HCT116 (cell line): ENCODE measurements around the gene GPX4. TPM values are rescaled to one million over a fixed set of nuclear protein-coding genes. Genes with fewer than 3 reads are reported as not detected.

ENCODE experiments used
- ATAC-seq: fragments of 200-7000 bp; cut with Tn5 transposase; 2 replicates; pipeline ENCODE4 v1.9.1; 2020; ENCODE audit warnings: mild to moderate bottlenecking, moderate library complexity
- BruUV-seq: library from RNA; stranded (reverse); fragments of 400-500 nt; replicated peaks from 2 replicates; lab custom pipeline; 2021; lab: Mats Ljungman, UMichigan
- CTCF ChIA-PET: fragments of 300-600 bp; sonication (Branson Sonifier 250); formaldehyde crosslinking; loops from one replicate; lab custom pipeline; 2021; ENCODE audit warnings: antibody characterized with exemption; lab: Charles Lee
- POLR2A ChIA-PET: fragments of 300-600, 350-600 bp; sonication (Branson Sonifier 250); formaldehyde crosslinking; loops from one replicate; lab custom pipeline; 2021; ENCODE audit warnings: antibody characterized with exemption; lab: Charles Lee
- RAD21 ChIA-PET, 2 experiments: fragments of 300-600 bp; sonication (Branson Sonifier 250); formaldehyde crosslinking; loops; one replicate each; lab custom pipeline; 2023; ENCODE audit warnings: low total read pairs in 2 of 2; ENCODE audit not compliant: uncharacterized antibody in 2 of 2, unreplicated experiment in 2 of 2, low non-redundant PET in 1 of 2; lab: Charles Lee
- DNase-seq: peaks from one replicate; pipeline ENCODE4 v3.0.0-alpha.2; 2010; ENCODE audit warnings: low read depth, low spot score
- H2AFZ ChIP-seq: fragments of 200-600 bp; shearing (Covaris generic), sonication (generic); 2 replicates; pipeline ENCODE4 v1.6.1; 2017; ENCODE audit warnings: low read depth, mixed run types, mixed read lengths, antibody characterized with exemption, low read length; ENCODE audit not compliant: poor library complexity, severe bottlenecking
- H3K27ac ChIP-seq: 2 replicates; pipeline ENCODE4 v1.5.1; 2012; ENCODE audit warnings: low read depth, low read length
- H3K27me3 ChIP-seq: fragments of 200-600 bp; sonication (generic); 2 replicates; pipeline ENCODE4 v1.6.1; 2016; ENCODE audit warnings: mixed run types, low read length, mixed read lengths; ENCODE audit not compliant: insufficient read depth
- H3K36me3 ChIP-seq, 2 experiments: fragments of 200-500 bp in 1 of 2; fragments of 200-600 bp in 1 of 2; sonication (Bioruptor generic) in 1 of 2; sonication (generic) in 1 of 2; 2 replicates each; pipeline versions ENCODE4 v1.5.1 to v1.6.1; 2014 to 2016; ENCODE audit warnings: low read length in 2 of 2, inconsistent platforms in 1 of 2, mixed read lengths in 1 of 2, mixed run types in 1 of 2; ENCODE audit not compliant: insufficient read depth in 2 of 2, control insufficient read depth in 1 of 2
- H3K4me1 ChIP-seq, 2 experiments: fragments of 200-600 bp in 1 of 2; sonication (generic) in 1 of 2; 2 replicates each; pipeline versions ENCODE4 v1.5.1 to v1.6.1; 2012 to 2017; ENCODE audit warnings: low read length in 2 of 2, inconsistent platforms in 1 of 2, mild to moderate bottlenecking in 1 of 2, mixed read lengths in 1 of 2, mixed run types in 1 of 2, moderate library complexity in 1 of 2; ENCODE audit not compliant: insufficient read depth in 2 of 2, control insufficient read depth in 1 of 2
- H3K4me2 ChIP-seq: fragments of 200-600 bp; sonication (generic); 2 replicates; pipeline ENCODE4 v1.6.1; 2017; ENCODE audit warnings: mixed run types, low read length, mixed read lengths
- H3K4me3 ChIP-seq, 2 experiments: fragments of 200-600 bp in 1 of 2; sonication (generic) in 1 of 2; replicated peaks in 1 of 2; 2 replicates each; pipeline ENCODE4 v1.5.1; 2011 to 2016; ENCODE audit warnings: low read length in 2 of 2, control low read depth in 1 of 2, low read depth in 1 of 2, mild to moderate bottlenecking in 1 of 2, mixed read lengths in 1 of 2, mixed run types in 1 of 2
- H3K79me2 ChIP-seq: fragments of 200-600 bp; sonication (generic); 2 replicates; pipeline ENCODE4 v1.6.1; 2017; ENCODE audit warnings: mild to moderate bottlenecking, mixed run types, low read length, moderate library complexity, mixed read lengths; ENCODE audit not compliant: insufficient read depth
- H3K9ac ChIP-seq: fragments of 200-600 bp; sonication (generic); 2 replicates; pipeline ENCODE4 v1.6.1; 2016; ENCODE audit warnings: low read length, mixed read lengths
- H3K9me2 ChIP-seq: fragments of 200-600 bp; sonication (generic), shearing (Covaris generic); 2 replicates; pipeline ENCODE4 v1.6.1; 2017; ENCODE audit warnings: mixed run types, mild to moderate bottlenecking, moderate library complexity; ENCODE audit not compliant: insufficient read depth
- H3K9me3 ChIP-seq, 2 experiments: fragments of 200-500 bp in 1 of 2; fragments of 200-600 bp in 1 of 2; sonication (Bioruptor generic) in 1 of 2; sonication (generic) in 1 of 2; 2 replicates each; pipeline ENCODE4 v1.6.1; 2014 to 2017; ENCODE audit warnings: low read length in 2 of 2, mixed read lengths in 2 of 2, inconsistent platforms in 1 of 2, low read depth in 1 of 2, mild to moderate bottlenecking in 1 of 2, mixed run types in 1 of 2, moderate library complexity in 1 of 2; ENCODE audit not compliant: control insufficient read depth in 1 of 2, insufficient read depth in 1 of 2
- H4K20me1 ChIP-seq: fragments of 200-600 bp; sonication (generic), shearing (Covaris generic); 2 replicates; pipeline ENCODE4 v1.6.1; 2017; ENCODE audit warnings: mixed run types, mild to moderate bottlenecking, moderate library complexity; ENCODE audit not compliant: insufficient read depth
- CBX3 ChIP-seq: IDR thresholded peaks from 2 replicates; pipeline ENCODE4 v1.6.1; 2012; ENCODE audit warnings: low read depth
- CEBPB ChIP-seq: IDR thresholded peaks from 2 replicates; pipeline ENCODE4 v1.6.1; 2012; ENCODE audit warnings: low read depth
- EGR1 ChIP-seq: IDR thresholded peaks from 2 replicates; pipeline ENCODE4 v1.6.1; 2012; ENCODE audit warnings: low read depth
- ELF1 ChIP-seq: IDR thresholded peaks from 2 replicates; pipeline ENCODE4 v1.6.1; 2012; ENCODE audit warnings: low read depth, borderline replicate concordance
- EZH2 ChIP-seq: fragments of 200-600 bp; sonication (generic); IDR thresholded peaks from 2 replicates; pipeline ENCODE4 v1.6.1; 2017; ENCODE audit warnings: antibody characterized with exemption, mixed run types
- RAD21 ChIP-seq: IDR thresholded peaks from 2 replicates; pipeline ENCODE4 v1.6.1; 2012; ENCODE audit warnings: low read depth, mild to moderate bottlenecking
- SIN3A ChIP-seq: IDR thresholded peaks from 2 replicates; pipeline ENCODE4 v1.6.1; 2012; ENCODE audit warnings: low read depth
- SP1 ChIP-seq: IDR thresholded peaks from 2 replicates; pipeline ENCODE4 v1.6.1; 2012; ENCODE audit warnings: low read depth
- TCF7L2 ChIP-seq: IDR thresholded peaks from 2 replicates; pipeline ENCODE4 v1.7.0; 2011; ENCODE audit warnings: borderline replicate concordance, inconsistent platforms; ENCODE audit not compliant: insufficient read depth, insufficient read length; ENCODE audit errors: extremely low read depth
- intact Hi-C: fragments of 100-400 bp; cut with micrococcal nuclease; formaldehyde crosslinking; loops from 2 replicates; pipeline ENCODE4 v1.10.0; 2022
- total RNA-seq: library from RNA; stranded (reverse); gene quantifications from one replicate; pipeline ENCODE4 v1.2.1, GENCODE V29; 2021; ENCODE audit not compliant: unreplicated experiment
- TF ChIP-seq, protein P1 (sequence below): IDR thresholded peaks from 2 replicates; pipeline ENCODE4 v1.6.1; 2012
- TF ChIP-seq, protein P2 (sequence below): IDR thresholded peaks from 2 replicates; pipeline ENCODE4 v1.6.1; 2011; ENCODE audit warnings: mild to moderate bottlenecking, low read length, moderate library complexity; ENCODE audit not compliant: insufficient replicate concordance; ENCODE audit errors: extremely low read depth
- TF ChIP-seq, protein P3 (sequence below): IDR thresholded peaks from 2 replicates; pipeline ENCODE4 v1.6.1; 2012
- TF ChIP-seq, protein P4 (sequence below): IDR thresholded peaks from 2 replicates; pipeline ENCODE4 v1.6.1; 2012; ENCODE audit warnings: low read depth

GPX4 gene
- total RNA-seq, 1 experiment from 2014 or later, result 481 TPM

DNA sequence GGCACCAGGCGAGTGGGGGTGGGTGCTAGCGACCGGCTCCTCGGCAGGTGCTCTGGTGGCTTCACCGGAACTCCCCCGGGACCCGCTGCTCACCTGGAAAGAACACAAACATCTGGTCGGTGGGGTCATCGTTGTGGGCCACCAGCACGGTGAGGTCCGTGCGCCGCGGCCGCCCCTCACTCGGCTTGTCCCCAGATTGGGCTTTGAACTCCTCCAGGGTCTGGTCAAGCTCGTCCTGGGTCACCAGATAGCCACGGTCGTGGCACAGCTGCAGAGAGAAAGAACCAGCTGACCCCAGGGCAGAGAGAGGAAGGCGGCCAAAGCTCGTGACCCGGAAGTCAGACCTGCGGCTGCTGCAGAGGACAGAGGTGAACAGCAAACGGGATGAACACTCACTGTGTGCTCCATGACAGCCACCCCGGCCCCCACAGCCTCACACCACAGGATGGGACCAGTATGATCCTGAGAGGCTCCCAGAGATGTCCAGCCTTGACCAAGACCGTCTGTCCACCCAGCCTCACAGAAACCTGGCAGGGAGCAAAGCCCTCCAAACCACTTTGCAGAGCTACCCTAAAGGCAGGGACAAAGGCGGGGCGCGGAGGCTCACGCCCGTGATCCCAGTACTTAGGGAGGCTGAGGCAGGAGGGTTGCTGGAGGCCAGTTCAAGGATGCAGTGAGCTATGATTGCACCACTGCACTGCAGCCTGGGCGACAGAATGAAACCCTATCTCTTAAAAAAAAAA lies 9.8 kb upstream of the GPX4 start:
- POLR2A ChIA-PET, result interaction anchor here (0.7 to 1.7 kb wide), 2 partner anchors 10 to 29 kb away, joined by 3 to 4 read pairs; partner anchors contain the start of gene GPX4

DNA sequence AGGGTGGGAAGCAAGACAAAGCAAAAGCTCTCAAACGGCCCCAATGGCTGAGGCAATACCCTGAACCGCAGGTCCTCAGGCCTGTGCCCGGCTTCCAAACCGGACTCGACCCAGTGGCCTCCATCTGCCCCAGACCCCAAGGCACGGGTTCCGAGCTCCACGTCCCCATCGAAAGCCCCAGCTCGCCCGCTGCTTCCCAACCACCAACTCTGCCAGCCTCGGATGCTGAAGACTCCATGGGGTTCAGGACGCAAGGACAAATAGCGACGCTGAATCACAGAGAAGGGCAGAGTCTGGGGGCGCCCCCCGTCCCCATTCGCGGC lies 9.2 kb upstream of the GPX4 start:
- H3K9me3 ChIP-seq, result no peaks in the 10 kb centered on the region; a peak in 1 of 4 replicates
- ATAC-seq (no peak; the same call in none of the 2 replicates), DNase-seq (no peak)
- H3K4me2 ChIP-seq, result peak overlapping the region; percentile 96
- POLR2A ChIA-PET, result interaction anchor here (1.7 kb wide), 1 partner anchor 30 kb away, joined by 4 read pairs; no protein-coding TSS in a partner anchor
- RAD21 ChIA-PET, result interaction anchor here in 1 of 2 experiments (0.6 kb wide), 1 partner anchor 11 kb away, joined by 6 read pairs; no protein-coding TSS in a partner anchor
- H3K27me3 ChIP-seq, result no peaks in the 10 kb centered on the region
- peaks cover 47% of the 10 kb centered on the region for H3K79me2 ChIP-seq
- H2AFZ ChIP-seq, result no peak overlapping the region
- H3K9ac ChIP-seq, result peak overlapping the region; percentile 94
- H3K4me1 ChIP-seq, result peaks cover 12 to 36% of the 10 kb centered on the region in 2 experiments
- H3K36me3 ChIP-seq, result peaks cover 17 to 30% of the 10 kb centered on the region in 2 experiments; a peak in 3 of 4 replicates
- H4K20me1 ChIP-seq, result no peaks in the 10 kb centered on the region; the same call in 1 of the 2 replicates
- peak overlapping the region; percentile 68 for H3K27ac ChIP-seq
- intact Hi-C loops, result no loop called here
- BruUV-seq, result no TSS peak
- no peaks in the 10 kb centered on the region for H3K9me2 ChIP-seq
- TF ChIP-seq SIN3A (no peak), EGR1 (no peak), CEBPB (no peak), CBX3 (no peak), RAD21 (no peak), EZH2 (no peak), ELF1 (no peak), SP1 (no peak)
- TF ChIP-seq, protein P1, sequence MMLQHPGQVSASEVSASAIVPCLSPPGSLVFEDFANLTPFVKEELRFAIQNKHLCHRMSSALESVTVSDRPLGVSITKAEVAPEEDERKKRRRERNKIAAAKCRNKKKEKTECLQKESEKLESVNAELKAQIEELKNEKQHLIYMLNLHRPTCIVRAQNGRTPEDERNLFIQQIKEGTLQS, result no peak
- TF ChIP-seq, protein P2, sequence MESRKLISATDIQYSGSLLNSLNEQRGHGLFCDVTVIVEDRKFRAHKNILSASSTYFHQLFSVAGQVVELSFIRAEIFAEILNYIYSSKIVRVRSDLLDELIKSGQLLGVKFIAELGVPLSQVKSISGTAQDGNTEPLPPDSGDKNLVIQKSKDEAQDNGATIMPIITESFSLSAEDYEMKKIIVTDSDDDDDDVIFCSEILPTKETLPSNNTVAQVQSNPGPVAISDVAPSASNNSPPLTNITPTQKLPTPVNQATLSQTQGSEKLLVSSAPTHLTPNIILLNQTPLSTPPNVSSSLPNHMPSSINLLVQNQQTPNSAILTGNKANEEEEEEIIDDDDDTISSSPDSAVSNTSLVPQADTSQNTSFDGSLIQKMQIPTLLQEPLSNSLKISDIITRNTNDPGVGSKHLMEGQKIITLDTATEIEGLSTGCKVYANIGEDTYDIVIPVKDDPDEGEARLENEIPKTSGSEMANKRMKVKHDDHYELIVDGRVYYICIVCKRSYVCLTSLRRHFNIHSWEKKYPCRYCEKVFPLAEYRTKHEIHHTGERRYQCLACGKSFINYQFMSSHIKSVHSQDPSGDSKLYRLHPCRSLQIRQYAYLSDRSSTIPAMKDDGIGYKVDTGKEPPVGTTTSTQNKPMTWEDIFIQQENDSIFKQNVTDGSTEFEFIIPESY, result no peak
- TF ChIP-seq, protein P3, sequence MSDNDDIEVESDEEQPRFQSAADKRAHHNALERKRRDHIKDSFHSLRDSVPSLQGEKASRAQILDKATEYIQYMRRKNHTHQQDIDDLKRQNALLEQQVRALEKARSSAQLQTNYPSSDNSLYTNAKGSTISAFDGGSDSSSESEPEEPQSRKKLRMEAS, result no peak
- TF ChIP-seq, protein P4, sequence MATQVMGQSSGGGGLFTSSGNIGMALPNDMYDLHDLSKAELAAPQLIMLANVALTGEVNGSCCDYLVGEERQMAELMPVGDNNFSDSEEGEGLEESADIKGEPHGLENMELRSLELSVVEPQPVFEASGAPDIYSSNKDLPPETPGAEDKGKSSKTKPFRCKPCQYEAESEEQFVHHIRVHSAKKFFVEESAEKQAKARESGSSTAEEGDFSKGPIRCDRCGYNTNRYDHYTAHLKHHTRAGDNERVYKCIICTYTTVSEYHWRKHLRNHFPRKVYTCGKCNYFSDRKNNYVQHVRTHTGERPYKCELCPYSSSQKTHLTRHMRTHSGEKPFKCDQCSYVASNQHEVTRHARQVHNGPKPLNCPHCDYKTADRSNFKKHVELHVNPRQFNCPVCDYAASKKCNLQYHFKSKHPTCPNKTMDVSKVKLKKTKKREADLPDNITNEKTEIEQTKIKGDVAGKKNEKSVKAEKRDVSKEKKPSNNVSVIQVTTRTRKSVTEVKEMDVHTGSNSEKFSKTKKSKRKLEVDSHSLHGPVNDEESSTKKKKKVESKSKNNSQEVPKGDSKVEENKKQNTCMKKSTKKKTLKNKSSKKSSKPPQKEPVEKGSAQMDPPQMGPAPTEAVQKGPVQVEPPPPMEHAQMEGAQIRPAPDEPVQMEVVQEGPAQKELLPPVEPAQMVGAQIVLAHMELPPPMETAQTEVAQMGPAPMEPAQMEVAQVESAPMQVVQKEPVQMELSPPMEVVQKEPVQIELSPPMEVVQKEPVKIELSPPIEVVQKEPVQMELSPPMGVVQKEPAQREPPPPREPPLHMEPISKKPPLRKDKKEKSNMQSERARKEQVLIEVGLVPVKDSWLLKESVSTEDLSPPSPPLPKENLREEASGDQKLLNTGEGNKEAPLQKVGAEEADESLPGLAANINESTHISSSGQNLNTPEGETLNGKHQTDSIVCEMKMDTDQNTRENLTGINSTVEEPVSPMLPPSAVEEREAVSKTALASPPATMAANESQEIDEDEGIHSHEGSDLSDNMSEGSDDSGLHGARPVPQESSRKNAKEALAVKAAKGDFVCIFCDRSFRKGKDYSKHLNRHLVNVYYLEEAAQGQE, result no peak
- TF ChIP-seq, all 23 proteins: peak for 0
- CTCF ChIA-PET, result no interaction called here
- H3K4me3 ChIP-seq, result peak overlapping the region; percentile 84 to 98

More for the DNA sequence above, 9.8 kb upstream of the GPX4 start:
- Histone ChIP-seq H3K4me3 (peak overlapping the region; percentile 84 to 98), H3K9me2 (no peaks in the 10 kb centered on the region), H3K9ac (peak overlapping the region; percentile 94), H4K20me1 (no peaks in the 10 kb centered on the region; the same call in 1 of the 2 replicates), H3K27ac (peak overlapping the region; percentile 68), H3K79me2 (peaks cover 47% of the 10 kb centered on the region), H3K4me1 (peaks cover 9 to 29% of the 10 kb centered on the region in 2 experiments)
- DNase-seq (no peak), ATAC-seq (no peak)
- RAD21 ChIA-PET, result interaction anchor here in 1 of 2 experiments (1.0 kb wide), 1 partner anchor 28 kb away, joined by 5 read pairs; no protein-coding TSS in a partner anchor
- BruUV-seq, result no TSS peak
- intact Hi-C loops, result no loop called here
- no peak for TF ChIP-seq CEBPB
- no peak for TF ChIP-seq SP1
- no peak for TF ChIP-seq TCF7L2
- TF ChIP-seq, all 23 proteins: peak for 0
- no peaks in the 10 kb centered on the region for H3K9me3 ChIP-seq
- peak overlapping the region; percentile 96 for H3K4me2 ChIP-seq
- no peaks in the 10 kb centered on the region for H3K27me3 ChIP-seq
- peaks cover 17 to 36% of the 10 kb centered on the region in 2 experiments; a peak in 3 of 4 replicates for H3K36me3 ChIP-seq
- H2AFZ ChIP-seq, result no peak overlapping the region
- CTCF ChIA-PET, result no interaction called here
